Activated CD4-positive, alpha-beta T cell treated with anti-CD3 and anti-CD28 coated beads, Interleukin-2, amount 50 U/mL, for 16 hours (primary cell): Measurements from ENCODE around the gene KLK6.
"Not testable (repeated sequence)": the region's sequence is repeated elsewhere in the genome, so short reads cannot be mapped to it uniquely, and the experiment has no call there.

Source experiments
- DNase-seq: peaks from one replicate; pipeline ENCODE4 v3.0.0-alpha.2; 2020

Gene KLK6

DNA sequence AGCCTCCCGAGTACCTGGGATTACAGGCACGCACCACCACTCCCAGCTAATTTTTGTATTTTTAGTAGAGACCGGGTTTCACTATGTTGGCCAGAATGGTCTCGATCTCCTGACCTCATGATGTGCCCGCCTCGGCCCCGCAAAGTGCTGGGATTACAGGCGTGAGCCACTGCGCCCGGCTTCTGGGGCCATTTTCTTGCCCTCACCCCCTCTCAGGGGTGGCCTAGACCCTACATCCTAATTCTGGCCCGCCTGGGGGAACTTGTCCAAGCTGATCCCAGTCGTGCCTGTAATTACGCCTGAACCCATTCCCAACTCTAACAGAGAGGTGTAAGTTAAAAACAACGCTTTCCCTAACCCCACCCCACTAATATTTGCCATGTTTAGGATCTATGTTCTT lies 15.0 kb upstream of the KLK6 start:
- DNase-seq: not testable (repeated sequence)

- DNase-seq: no peak
Measured at GRCh38 chr19:50983625-50984292, 14.4 kb upstream of the KLK6 start, which contains the start of gene KLK7. KLK7 (minus strand) TSS chr19:50983917; CDS start chr19:50982399, 1,518 bp downstream.

GRCh38 chr19:50982186-50982585 lies 12.8 kb upstream of the KLK6 start:
- no peak for DNase-seq

DNA sequence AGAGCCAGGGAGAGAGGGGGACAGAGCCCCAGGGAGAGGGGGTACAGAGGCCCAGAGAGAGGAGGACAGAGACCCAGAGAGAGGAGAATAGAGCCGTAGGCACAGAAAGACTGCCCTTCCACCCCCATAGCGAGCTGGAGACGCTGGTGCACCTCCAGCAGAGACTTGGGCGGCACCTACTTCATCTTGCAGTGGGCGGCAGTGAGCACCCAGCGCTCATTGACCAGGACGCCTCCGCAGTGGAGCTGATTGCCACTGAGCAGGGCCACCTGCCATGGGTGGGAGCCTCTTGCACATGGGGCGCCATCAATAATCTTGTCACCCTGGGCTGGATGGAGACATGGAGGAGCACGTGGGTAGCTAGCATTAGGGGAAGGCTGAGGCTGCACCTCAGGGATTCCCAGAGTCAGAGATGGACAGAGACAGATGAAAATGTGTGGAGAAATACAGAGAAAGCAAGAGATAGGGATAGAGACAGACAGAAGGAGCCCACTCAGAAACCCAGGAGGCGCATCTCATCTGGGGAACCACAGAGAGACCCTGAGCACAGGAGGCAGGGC lies 12.3 kb upstream of the KLK6 start:
- DNase-seq: no peak

- no peak for DNase-seq
Measured at GRCh38 chr19:50980208-50980607, 10.8 kb upstream of the KLK6 start.

GRCh38 chr19:50979758-50980157 lies 10.4 kb upstream of the KLK6 start:
- DNase-seq: no peak

DNA sequence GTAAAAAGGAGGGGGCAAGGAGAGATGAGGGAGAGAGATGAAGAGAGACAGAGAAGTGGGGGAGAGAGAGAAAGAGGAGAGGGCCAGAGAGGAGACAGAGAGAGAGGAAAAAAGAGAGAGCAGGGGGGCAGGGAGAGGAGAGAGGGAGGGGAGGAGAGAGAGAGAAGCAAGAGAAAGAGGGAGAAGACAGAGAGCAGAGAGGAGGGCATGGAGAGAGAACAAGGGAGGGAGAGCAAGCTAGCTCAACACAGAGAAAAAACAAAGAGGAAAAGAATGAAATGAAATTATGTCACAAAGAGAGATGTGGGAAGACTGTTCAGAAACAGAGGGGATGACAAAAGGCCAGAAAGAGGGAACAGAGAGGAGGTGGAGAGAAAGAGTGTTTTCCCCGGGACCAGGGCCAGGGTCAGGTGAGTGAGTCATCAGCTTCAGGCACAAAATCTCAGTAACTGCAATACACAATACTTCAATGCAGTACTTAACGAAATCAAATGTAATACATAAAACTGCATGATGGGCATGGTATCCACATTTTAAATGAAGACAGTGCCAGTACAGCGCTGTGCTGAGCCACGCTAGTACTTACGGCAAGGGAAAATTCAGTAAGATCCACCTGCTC lies 9.5 kb upstream of the KLK6 start:
- DNase-seq: no peak

DNA sequence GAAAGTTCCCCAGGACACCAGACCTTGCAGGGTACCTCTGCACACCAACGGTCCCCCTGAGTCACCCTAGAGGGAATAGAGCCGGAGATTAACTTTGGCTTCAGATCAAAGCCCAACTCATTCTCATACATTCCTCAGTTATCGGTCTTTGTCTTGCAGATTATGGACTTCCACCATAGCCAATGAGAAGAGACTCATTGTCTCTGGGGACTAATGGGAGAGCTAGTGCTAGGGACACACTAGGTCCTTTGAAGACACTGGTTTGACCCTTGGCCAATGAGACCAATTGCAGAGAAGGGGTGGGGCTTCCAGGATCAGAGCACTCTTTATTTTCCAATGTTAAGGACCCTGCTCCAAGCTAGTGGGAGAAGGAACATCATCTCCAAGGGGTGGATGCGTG lies 8.2 kb upstream of the KLK6 start:
- no peak for DNase-seq

- no peak for DNase-seq
Measured at GRCh38 chr19:50975766-50976165, 6.4 kb upstream of the KLK6 start.

- no peak for DNase-seq
Measured at GRCh38 chr19:50974702-50975556, 5.5 kb upstream of the KLK6 start.

DNA sequence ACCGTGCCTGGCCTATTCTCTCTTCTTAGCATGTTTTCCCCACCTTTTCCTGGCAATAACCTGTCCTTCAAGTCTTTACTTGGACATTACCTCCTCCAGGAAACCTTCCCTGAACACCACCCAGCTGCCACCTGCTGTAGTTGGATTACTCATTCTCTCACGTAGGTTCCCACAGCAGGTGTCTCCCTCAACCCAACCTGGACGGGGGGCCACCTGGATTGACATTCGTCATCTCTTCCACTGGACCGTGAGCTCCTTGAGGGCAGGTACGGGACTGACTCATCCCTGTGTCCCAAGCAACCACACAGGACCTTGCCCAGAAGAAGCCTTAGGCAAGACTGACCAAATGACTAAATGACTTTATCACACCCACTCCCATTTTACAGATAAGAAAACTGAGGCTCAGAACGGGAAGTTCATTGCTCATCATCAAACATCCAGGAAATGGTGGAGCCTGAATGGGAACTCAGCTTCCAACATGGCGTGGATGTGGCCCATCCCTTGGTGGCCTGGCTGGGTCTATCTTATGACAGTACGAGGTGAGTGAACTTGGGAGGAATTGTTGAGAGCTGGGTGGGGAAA lies 3.5 kb upstream of the KLK6 start:
- DNase-seq: no peak

- DNase-seq: not testable (repeated sequence)
Measured at GRCh38 chr19:50969810-50970209, 419 bp upstream of the KLK6 start.

DNA sequence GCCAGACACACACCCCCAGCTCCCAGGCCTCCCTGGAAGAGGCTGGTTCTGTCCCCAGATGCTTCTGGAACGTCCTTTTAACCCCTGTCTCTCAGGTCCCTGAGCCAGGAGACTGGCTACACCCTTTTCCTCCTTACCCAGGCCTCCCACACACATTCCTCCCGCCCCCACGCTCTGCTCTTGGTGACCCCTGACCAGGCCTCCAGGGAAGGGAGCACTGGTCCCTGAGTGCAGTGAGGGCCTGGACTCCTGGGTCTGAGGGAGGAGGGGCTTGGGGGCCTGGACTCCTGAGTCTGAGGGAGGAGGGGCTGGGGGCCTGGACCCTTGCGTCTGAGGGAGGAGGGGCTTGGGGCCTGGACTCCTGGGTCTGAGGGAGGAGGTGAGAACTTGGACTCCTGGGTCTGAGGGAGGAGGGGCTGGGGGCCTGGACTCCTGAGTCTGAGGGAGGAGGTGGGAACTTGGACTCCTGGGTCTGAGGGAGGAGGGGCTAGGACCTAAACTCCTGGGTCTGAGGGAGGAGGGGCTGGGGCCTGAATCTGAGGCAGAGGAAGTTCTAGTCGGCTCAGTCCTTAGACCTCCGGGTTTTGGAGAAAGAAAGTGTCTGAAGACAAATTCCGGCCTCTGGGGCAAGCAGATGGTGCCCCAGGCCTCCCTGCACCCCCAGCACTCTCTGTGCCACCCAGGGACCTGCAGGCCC lies 527 bp downstream of the KLK6 start:
- no peak for DNase-seq

- no peak for DNase-seq
Measured at GRCh38 chr19:50967929-50968715, 1.3 kb downstream of the KLK6 start.

GRCh38 chr19:50964266-50964665 lies 5.1 kb downstream of the KLK6 start:
- DNase-seq: no peak

DNA sequence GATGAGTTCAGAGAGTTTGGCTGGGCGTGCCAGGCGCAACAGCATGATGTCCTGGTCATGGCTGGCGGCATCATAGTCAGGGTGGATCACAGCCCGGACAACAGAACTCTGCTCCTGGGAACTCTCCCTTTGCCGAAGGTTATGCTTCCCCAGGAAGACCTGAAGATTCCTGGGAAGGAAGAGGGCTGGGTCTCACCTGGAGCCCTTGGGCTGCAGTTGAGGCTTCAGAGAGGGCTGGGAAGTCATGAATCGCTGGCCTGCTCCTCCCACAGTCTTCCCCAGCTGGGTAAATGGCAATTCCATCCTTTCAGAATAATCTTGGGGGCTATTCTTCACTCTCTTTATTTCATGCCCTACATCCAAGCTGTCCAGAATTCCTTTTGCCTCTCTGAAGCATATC lies 6.0 kb downstream of the KLK6 start:
- DNase-seq: no peak

GRCh38 chr19:50962245-50962644 lies 7.1 kb downstream of the KLK6 start:
- no peak for DNase-seq

GRCh38 chr19:50959731-50960500 lies 9.5 kb downstream of the KLK6 start:
- no peak for DNase-seq

- DNase-seq: no peak
Measured at GRCh38 chr19:50957587-50957986, 11.8 kb downstream of the KLK6 start.

- DNase-seq: no peak
Measured at GRCh38 chr19:50952910-50953309, 16.5 kb downstream of the KLK6 start, which contains the start of gene KLK5. KLK5 (minus strand) TSS chr19:50953038; CDS start chr19:50952657, 381 bp downstream.

GRCh38 chr19:50949861-50950260 lies 19.5 kb downstream of the KLK6 start:
- DNase-seq: no peak
